ENCODE measurements around the gene SH2D1A. TPM values are rescaled to one million over a fixed set of nuclear protein-coding genes. Genes with fewer than 3 reads are reported as not detected.

The SH2D1A gene
- total and polyA plus RNA-seq, 2 donors (not counting 1 experiment from before 2014, with no cell fraction given) = 0.04 TPM; not detected in 1

DNA sequence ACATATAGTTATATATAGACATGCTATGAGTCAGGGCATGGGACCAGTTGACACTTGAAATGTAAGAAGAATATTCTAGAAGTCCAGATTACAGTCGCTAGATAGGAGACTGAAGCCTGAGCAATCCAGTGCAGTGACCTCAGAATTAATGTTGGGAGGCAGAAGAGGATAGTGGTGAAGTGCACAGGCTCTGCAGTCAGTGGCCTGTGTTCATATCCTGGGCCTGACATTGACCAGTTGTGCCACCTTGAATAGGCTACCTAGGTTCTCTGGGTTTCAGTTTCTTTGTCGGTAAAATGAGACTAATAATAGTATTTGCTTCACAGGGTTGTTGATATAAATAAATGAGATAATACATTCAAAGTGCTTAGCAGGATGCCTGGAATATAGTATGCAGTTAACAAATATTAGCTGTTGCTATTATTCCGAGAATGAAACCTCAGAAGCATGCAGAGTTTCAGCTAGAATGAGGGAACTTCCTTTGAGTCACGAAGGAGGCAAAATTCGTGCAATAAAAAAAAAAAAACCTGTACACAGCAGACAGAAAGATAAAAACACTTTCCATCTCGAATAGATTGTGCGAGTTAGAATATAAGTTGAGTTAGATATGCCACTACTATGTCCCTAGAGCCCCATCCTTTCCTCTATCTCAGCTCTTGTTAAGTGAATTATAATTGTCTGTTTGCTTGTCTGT is 4.0 kb upstream of the SH2D1A start:
- no peak overlapping the region for H3K27ac Mint-ChIP-seq
- Histone ChIP-seq H4K20me1 (ENCODE audit: control insufficient read depth, insufficient read depth, low read length, poor library complexity, severe bottlenecking) (no peaks in the 10 kb centered on the region), H3K4me1 (ENCODE audit: control insufficient read depth in 2 of 2, insufficient read depth in 2 of 2, low read length in 2 of 2) (no peaks in the 10 kb centered on the region), H3K9ac (ENCODE audit: low read length) (no peak overlapping the region), H3K27me3 (replicated peaks in 1 of 4; ENCODE audit: control extremely low read depth in 1 of 4, control insufficient read depth in 3 of 4, insufficient read depth in 4 of 4, low read length in 3 of 4) (no peaks in the 10 kb centered on the region), H3K9me3 (ENCODE audit: control extremely low read depth in 1 of 3, control insufficient read depth in 2 of 3, insufficient read depth in 1 of 3, low read length in 2 of 3) (no peaks in the 10 kb centered on the region), H3K4me3 (ENCODE audit: control extremely low read depth in 1 of 5, extremely low read depth in 1 of 5, insufficient read depth in 1 of 5, low read depth in 2 of 5, low read length in 4 of 5) (no peak overlapping the region), H3K79me2 (ENCODE audit: control insufficient read depth, insufficient read depth, low read length) (no peaks in the 10 kb centered on the region), H3K4me2 (replicated peaks; ENCODE audit: low read depth, low read length, poor library complexity, severe bottlenecking) (no peak overlapping the region), H2AFZ (ENCODE audit: insufficient read depth, low read depth, low read length, poor library complexity, severe bottlenecking) (no peak overlapping the region), H3K27ac (ENCODE audit: low read length in 2 of 2) (no peak overlapping the region), H3K36me3 (replicated peaks in 1 of 2; ENCODE audit: control extremely low read depth in 1 of 2, control insufficient read depth in 1 of 2, extremely low read depth in 1 of 2, insufficient read depth in 2 of 2, low read length in 1 of 2) (no peaks in the 10 kb centered on the region)
- H3K27me3 Mint-ChIP-seq = no peaks in the 10 kb centered on the region
- 100% methylated on average over 1 of the region's 7 CpGs for WGBS (ENCODE audit: insufficient coverage)
- TF ChIP-seq, protein P1, sequence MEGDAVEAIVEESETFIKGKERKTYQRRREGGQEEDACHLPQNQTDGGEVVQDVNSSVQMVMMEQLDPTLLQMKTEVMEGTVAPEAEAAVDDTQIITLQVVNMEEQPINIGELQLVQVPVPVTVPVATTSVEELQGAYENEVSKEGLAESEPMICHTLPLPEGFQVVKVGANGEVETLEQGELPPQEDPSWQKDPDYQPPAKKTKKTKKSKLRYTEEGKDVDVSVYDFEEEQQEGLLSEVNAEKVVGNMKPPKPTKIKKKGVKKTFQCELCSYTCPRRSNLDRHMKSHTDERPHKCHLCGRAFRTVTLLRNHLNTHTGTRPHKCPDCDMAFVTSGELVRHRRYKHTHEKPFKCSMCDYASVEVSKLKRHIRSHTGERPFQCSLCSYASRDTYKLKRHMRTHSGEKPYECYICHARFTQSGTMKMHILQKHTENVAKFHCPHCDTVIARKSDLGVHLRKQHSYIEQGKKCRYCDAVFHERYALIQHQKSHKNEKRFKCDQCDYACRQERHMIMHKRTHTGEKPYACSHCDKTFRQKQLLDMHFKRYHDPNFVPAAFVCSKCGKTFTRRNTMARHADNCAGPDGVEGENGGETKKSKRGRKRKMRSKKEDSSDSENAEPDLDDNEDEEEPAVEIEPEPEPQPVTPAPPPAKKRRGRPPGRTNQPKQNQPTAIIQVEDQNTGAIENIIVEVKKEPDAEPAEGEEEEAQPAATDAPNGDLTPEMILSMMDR (IDR thresholded peaks at IDR 0.05) = no peak
- no peak for TF ChIP-seq EZH2 (IDR thresholded peaks at IDR 0.05; ENCODE audit: borderline replicate concordance, insufficient read depth, low read depth, low read length, poor library complexity, severe bottlenecking)
- H3K4me1 Mint-ChIP-seq = no peaks in the 10 kb centered on the region
- H3K9me3 Mint-ChIP-seq (ENCODE audit: insufficient read depth) = no peaks in the 10 kb centered on the region
- no peak overlapping the region for H3K4me3 Mint-ChIP-seq
- POLR2A ChIA-PET = no interaction called here
- DNase-seq (no peak), ATAC-seq (ENCODE audit: low read depth) (no peak)
- CTCF ChIA-PET = no interaction called here
- intact Hi-C loops (cut with micrococcal nuclease) = no loop called here

DNA sequence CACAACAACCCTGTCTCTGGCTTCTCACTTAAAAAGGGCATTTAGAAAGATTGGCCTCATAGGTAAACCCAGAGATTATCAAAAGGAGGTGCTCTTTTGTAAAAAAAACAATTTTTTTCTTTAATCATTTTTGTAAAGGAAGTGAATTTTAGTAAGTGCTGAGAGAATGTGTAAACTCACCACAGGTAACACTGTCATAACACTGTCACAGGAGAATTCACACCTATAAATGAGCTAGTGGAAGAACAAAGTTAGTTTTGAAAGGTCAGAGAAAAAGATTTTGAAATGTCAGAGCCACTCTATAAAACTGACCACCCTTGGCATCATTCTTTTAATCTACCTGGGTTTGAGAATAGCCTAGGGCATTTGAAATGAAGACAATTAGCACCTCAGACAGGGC is 3.3 kb upstream of the SH2D1A start:
- no peak overlapping the region for H3K4me3 ChIP-seq (ENCODE audit: control extremely low read depth in 1 of 5, extremely low read depth in 1 of 5, insufficient read depth in 1 of 5, low read depth in 2 of 5, low read length in 4 of 5)
- no peaks in the 10 kb centered on the region for H3K79me2 ChIP-seq (ENCODE audit: control insufficient read depth, insufficient read depth, low read length)
- no peaks in the 10 kb centered on the region for H3K9me3 ChIP-seq (ENCODE audit: control extremely low read depth in 1 of 3, control insufficient read depth in 2 of 3, insufficient read depth in 1 of 3, low read length in 2 of 3)
- TF ChIP-seq, protein P1 (IDR thresholded peaks at IDR 0.05) = no peak
- no peak for TF ChIP-seq EZH2 (IDR thresholded peaks at IDR 0.05; ENCODE audit: borderline replicate concordance, insufficient read depth, low read depth, low read length, poor library complexity, severe bottlenecking)
- no peaks in the 10 kb centered on the region for H3K9me3 Mint-ChIP-seq (ENCODE audit: insufficient read depth)
- H4K20me1 ChIP-seq (ENCODE audit: control insufficient read depth, insufficient read depth, low read length, poor library complexity, severe bottlenecking) = no peaks in the 10 kb centered on the region
- H3K9ac ChIP-seq (ENCODE audit: low read length) = no peak overlapping the region
- no peaks in the 10 kb centered on the region for H3K4me1 Mint-ChIP-seq
- no peak overlapping the region for H3K4me3 Mint-ChIP-seq
- no peak for ATAC-seq (ENCODE audit: low read depth)
- DNase-seq = no peak
- no peak overlapping the region for H3K27ac ChIP-seq (ENCODE audit: low read length in 2 of 2)
- no peaks in the 10 kb centered on the region for H3K27me3 ChIP-seq (replicated peaks in 1 of 4; ENCODE audit: control extremely low read depth in 1 of 4, control insufficient read depth in 3 of 4, insufficient read depth in 4 of 4, low read length in 3 of 4)
- H3K27ac Mint-ChIP-seq = no peak overlapping the region
- no peaks in the 10 kb centered on the region for H3K27me3 Mint-ChIP-seq
- no peaks in the 10 kb centered on the region for H3K4me1 ChIP-seq (ENCODE audit: control insufficient read depth in 2 of 2, insufficient read depth in 2 of 2, low read length in 2 of 2)
- no peaks in the 10 kb centered on the region for H3K36me3 ChIP-seq (replicated peaks in 1 of 2; ENCODE audit: control extremely low read depth in 1 of 2, control insufficient read depth in 1 of 2, extremely low read depth in 1 of 2, insufficient read depth in 2 of 2, low read length in 1 of 2)
- intact Hi-C loops (cut with micrococcal nuclease) = no loop called here
- no peak overlapping the region for H3K4me2 ChIP-seq (replicated peaks; ENCODE audit: low read depth, low read length, poor library complexity, severe bottlenecking)
- ChIA-PET POLR2A (no interaction called here), CTCF (no interaction called here)
- H2AFZ ChIP-seq (ENCODE audit: insufficient read depth, low read depth, low read length, poor library complexity, severe bottlenecking) = no peak overlapping the region
